H1 (cell line): Measurements from ENCODE around the gene PRR5. TPM values are rescaled to one million over a fixed set of nuclear protein-coding genes. Genes with fewer than 3 reads are reported as not detected.

ENCODE experiments used
- CTCF ChIA-PET: fragments of 300-600 bp; sonication (Branson Sonifier 250); formaldehyde crosslinking; loops from one replicate; lab custom pipeline; 2021; ENCODE audit not compliant: partially characterized antibody; lab: Charles Lee
- POLR2A ChIA-PET: fragments of 300-600 bp; sonication (Branson Sonifier 250); formaldehyde crosslinking; loops from one replicate; lab custom pipeline; 2021; ENCODE audit warnings: inconsistent platforms; ENCODE audit not compliant: partially characterized antibody; lab: Charles Lee
- DNase-seq, 2 experiments: peaks; one replicate each; pipeline versions ENCODE4 v3.0.0 to v3.0.0-alpha.2; 2010 to 2022; ENCODE audit warnings: low spot score in 2 of 2, low read depth in 1 of 2, mixed read lengths in 1 of 2
- FAIRE-seq: peaks from 2 replicates; lab custom pipeline; 2011; peaks lifted over from hg19 to GRCh38; lab: Jason Lieb, UNC
- H2AFZ ChIP-seq: 2 replicates; pipeline ENCODE4 v1.8.1; 2012; ENCODE audit warnings: low read length, inconsistent platforms
- H2AK5ac ChIP-seq: 2 replicates; pipeline ENCODE4 v1.6.1; 2013; ENCODE audit warnings: low read depth, low read length
- H2BK120ac ChIP-seq: replicated peaks from 2 replicates; pipeline ENCODE3; 2013; ENCODE audit warnings: low read depth, low read length, inconsistent platforms
- H2BK12ac ChIP-seq: 2 replicates; pipeline ENCODE4 v1.6.1; 2013; ENCODE audit warnings: low read depth, low read length
- H2BK15ac ChIP-seq: 2 replicates; pipeline ENCODE4 v1.6.1; 2013; ENCODE audit warnings: low read length
- H2BK20ac ChIP-seq: 2 replicates; pipeline ENCODE4 v1.6.1; 2013; ENCODE audit warnings: low read length
- H2BK5ac ChIP-seq: 2 replicates; pipeline ENCODE4 v1.6.1; 2013; ENCODE audit warnings: low read depth, low read length
- H3K14ac ChIP-seq: 2 replicates; pipeline ENCODE4 v1.6.1; 2013; ENCODE audit warnings: inconsistent platforms; ENCODE audit not compliant: insufficient read length
- H3K18ac ChIP-seq: 2 replicates; pipeline ENCODE4 v1.6.1; 2013; ENCODE audit warnings: low read length; ENCODE audit errors: extremely low read depth
- H3K23ac ChIP-seq: 2 replicates; pipeline ENCODE4 v1.6.1; 2013; ENCODE audit warnings: inconsistent platforms; ENCODE audit not compliant: insufficient read length
- H3K23me2 ChIP-seq: 2 replicates; pipeline ENCODE4 v1.6.1; 2013; ENCODE audit warnings: low read depth, low read length
- H3K27ac ChIP-seq: 2 replicates; pipeline ENCODE4 v1.6.1; 2011; ENCODE audit warnings: low read depth, low read length, inconsistent platforms
- H3K27me3 ChIP-seq, 4 experiments: replicated peaks in 1 of 4; 1 replicate in 1 of 4; 2 replicates in 3 of 4; pipeline versions ENCODE4 v1.6.1 to v1.8.1; 2011 to 2013; ENCODE audit warnings: low read length in 3 of 4, mild to moderate bottlenecking in 3 of 4, inconsistent platforms in 2 of 4, mixed read lengths in 2 of 4, moderate library complexity in 1 of 4; ENCODE audit not compliant: control insufficient read depth in 3 of 4, insufficient read depth in 3 of 4; ENCODE audit errors: extremely low read depth in 1 of 4
- H3K36me3 ChIP-seq, 4 experiments: 2 replicates each; pipeline versions ENCODE4 v1.6.1 to v1.8.1; 2011 to 2013; ENCODE audit warnings: mild to moderate bottlenecking in 4 of 4, low read length in 3 of 4, moderate library complexity in 2 of 4, control low read depth in 1 of 4, inconsistent platforms in 1 of 4; ENCODE audit not compliant: insufficient read depth in 4 of 4, control insufficient read depth in 2 of 4
- H3K4ac ChIP-seq: replicated peaks from 2 replicates; pipeline ENCODE3; 2013; ENCODE audit warnings: low read length, low read depth, mixed read lengths, inconsistent platforms; ENCODE audit not compliant: insufficient read length
- H3K4me1 ChIP-seq, 4 experiments: replicated peaks in 1 of 4; 1 replicate in 1 of 4; 2 replicates in 3 of 4; pipeline versions ENCODE4 v1.6.1 to v1.8.1; 2011 to 2013; ENCODE audit warnings: low read length in 3 of 4, inconsistent platforms in 2 of 4, mixed read lengths in 1 of 4; ENCODE audit not compliant: insufficient read depth in 4 of 4, control insufficient read depth in 3 of 4
- H3K4me2 ChIP-seq, 2 experiments: 2 replicates each; pipeline versions ENCODE4 v1.6.1 to v1.8.1; 2011 to 2013; ENCODE audit warnings: low read depth in 2 of 2, low read length in 2 of 2, control low read depth in 1 of 2, inconsistent platforms in 1 of 2, mild to moderate bottlenecking in 1 of 2; ENCODE audit not compliant: insufficient read depth in 1 of 2
- H3K4me3 ChIP-seq, 4 experiments: fragments of 200-600, 300-600 bp in 1 of 4; sonication (generic), shearing (Covaris generic), sonication (Bioruptor Twin) in 1 of 4; 2 replicates each; pipeline versions ENCODE4 v1.5.1 to v1.8.1; 2011 to 2016; ENCODE audit warnings: low read length in 4 of 4, low read depth in 3 of 4, control low read depth in 2 of 4, inconsistent platforms in 2 of 4, mild to moderate bottlenecking in 2 of 4, mixed read lengths in 1 of 4, moderate library complexity in 1 of 4; ENCODE audit not compliant: insufficient read depth in 2 of 4; ENCODE audit errors: extremely low read depth in 1 of 4
- H3K56ac ChIP-seq: replicated peaks from 2 replicates; pipeline ENCODE3; 2013; ENCODE audit warnings: low read depth, mild to moderate bottlenecking, mixed read lengths, low read length, inconsistent platforms; ENCODE audit not compliant: insufficient read length
- H3K79me1 ChIP-seq: 2 replicates; pipeline ENCODE4 v1.6.1; 2013; ENCODE audit warnings: low read depth, low read length, control low read depth
- H3K79me2 ChIP-seq, 2 experiments: 2 replicates each; pipeline versions ENCODE4 v1.6.1 to v1.8.1; 2012 to 2013; ENCODE audit warnings: low read length in 2 of 2, mild to moderate bottlenecking in 2 of 2, inconsistent platforms in 1 of 2; ENCODE audit not compliant: insufficient read depth in 2 of 2, control insufficient read depth in 1 of 2
- H3K9ac ChIP-seq, 4 experiments: replicated peaks in 1 of 4; 1 replicate in 1 of 4; 2 replicates in 3 of 4; pipeline versions ENCODE4 v1.6.1 to v1.8.1; 2011 to 2013; ENCODE audit warnings: low read depth in 3 of 4, low read length in 3 of 4, control low read depth in 2 of 4, mild to moderate bottlenecking in 2 of 4, moderate library complexity in 2 of 4, inconsistent platforms in 1 of 4; ENCODE audit errors: extremely low read depth in 1 of 4
- H3K9me3 ChIP-seq, 2 experiments: 2 replicates each; pipeline versions ENCODE4 v1.6.1 to v1.8.1; 2012 to 2013; ENCODE audit warnings: mild to moderate bottlenecking in 2 of 2, moderate library complexity in 2 of 2, control low read depth in 1 of 2, inconsistent platforms in 1 of 2, low read depth in 1 of 2, low read length in 1 of 2, mixed read lengths in 1 of 2; ENCODE audit not compliant: insufficient read depth in 2 of 2
- H4K20me1 ChIP-seq, 2 experiments: replicated peaks in 1 of 2; 2 replicates each; pipeline versions ENCODE3 to v1.8.1; 2011 to 2013; ENCODE audit warnings: inconsistent platforms in 2 of 2, low read length in 2 of 2, mild to moderate bottlenecking in 1 of 2; ENCODE audit not compliant: insufficient read depth in 2 of 2, control insufficient read depth in 1 of 2
- H4K5ac ChIP-seq: 2 replicates; pipeline ENCODE4 v1.6.1; 2013; ENCODE audit warnings: low read length, low read depth, mixed read lengths, inconsistent platforms; ENCODE audit not compliant: insufficient read length
- H4K8ac ChIP-seq: 2 replicates; pipeline ENCODE4 v1.8.0; 2013; ENCODE audit warnings: mild to moderate bottlenecking, moderate library complexity, low read length, inconsistent platforms; ENCODE audit not compliant: insufficient read depth; ENCODE audit errors: extremely low read depth
- H4K91ac ChIP-seq: replicated peaks from 2 replicates; pipeline ENCODE3; 2013; ENCODE audit warnings: low read length, mixed read lengths, inconsistent platforms; ENCODE audit not compliant: insufficient read length
- ASH2L ChIP-seq: fragments of 200-600, 300-600 bp; sonication (generic); IDR thresholded peaks from one replicate; pipeline ENCODE4 v1.7.1; 2017; ENCODE audit warnings: low read length
- BACH1 ChIP-seq: IDR thresholded peaks from 2 replicates; pipeline ENCODE4 v1.6.1; 2012; ENCODE audit warnings: low read length, improper control_type of control experiment
- CBX8 ChIP-seq: fragments of 300-800, 300-1000 bp; sonication (generic); IDR thresholded peaks from 2 replicates; pipeline ENCODE4 v1.7.1; 2016; ENCODE audit warnings: low read depth, low read length, borderline replicate concordance
- EGR1 ChIP-seq: IDR thresholded peaks from 2 replicates; pipeline ENCODE4 v1.6.1; 2011; ENCODE audit warnings: low read depth, low read length, borderline replicate concordance
- HDAC2 ChIP-seq, 2 experiments: fragments of 300-600 bp in 1 of 2; sonication (generic) in 1 of 2; IDR thresholded peaks; 2 replicates each; pipeline ENCODE4 v1.6.1; 2011 to 2012; ENCODE audit warnings: low read depth in 2 of 2, low read length in 2 of 2, mild to moderate bottlenecking in 2 of 2, moderate library complexity in 2 of 2, borderline replicate concordance in 1 of 2, inconsistent platforms in 1 of 2
- HDAC6 ChIP-seq: IDR thresholded peaks from one replicate; pipeline ENCODE4 v1.7.1; 2012; ENCODE audit warnings: low read depth, mild to moderate bottlenecking, inconsistent platforms, low read length, moderate library complexity
- KDM1A ChIP-seq: fragments of 200-600, 300-600 bp; sonication (generic); IDR thresholded peaks from 2 replicates; pipeline ENCODE4 v1.7.1; 2016; ENCODE audit warnings: mild to moderate bottlenecking, low read length, borderline replicate concordance
- NRF1 ChIP-seq: IDR thresholded peaks from 2 replicates; pipeline ENCODE4 v1.6.1; 2011; ENCODE audit warnings: mild to moderate bottlenecking, low read depth, low read length, improper control_type of control experiment
- RFX5 ChIP-seq: IDR thresholded peaks from 2 replicates; pipeline ENCODE4 v1.6.1; 2011; ENCODE audit warnings: low read depth, low read length, improper control_type of control experiment, borderline replicate concordance
- SP4 ChIP-seq: IDR thresholded peaks from 2 replicates; pipeline ENCODE4 v1.6.1; 2012; ENCODE audit warnings: low read length, inconsistent platforms
- TBP ChIP-seq: IDR thresholded peaks from 2 replicates; pipeline ENCODE4 v1.6.1; 2011; ENCODE audit warnings: low read depth, low read length, improper control_type of control experiment
- ZNF274 ChIP-seq: IDR thresholded peaks from 2 replicates; pipeline ENCODE4 v1.7.0; 2012; ENCODE audit warnings: low read length, borderline replicate concordance; ENCODE audit errors: extremely low read depth
- WGBS, 2 experiments: shearing (Covaris generic) in 1 of 2; methylation state at CpG; one replicate each; pipeline versions ENCODE4 v1.1.6 to v1.1.7; 2013 to 2015; ENCODE audit warnings: low lambda C conversion rate in 2 of 2, mixed read lengths in 2 of 2, inconsistent platforms in 1 of 2, low coverage in 1 of 2, missing lambda C conversion rate in 1 of 2; ENCODE audit not compliant: insufficient replicate concordance in 2 of 2, insufficient coverage in 1 of 2, insufficient read length in 1 of 2; ENCODE audit errors: extremely low coverage in 1 of 2, missing lambda C conversion rate in 1 of 2; 5-methylcytosine and 5-hydroxymethylcytosine counted together
- polyA plus RNA-seq, 7 experiments: library from polyadenylated mRNA; depleted of rRNA in 3 of 7; stranded (reverse) in 5 of 7; unstranded in 2 of 7; fragments of >200 nt in 5 of 7; fragments of 200-250 nt in 2 of 7; gene quantifications; 1 replicate in 5 of 7; 2 replicates in 1 of 7; 4 replicates in 1 of 7; pipeline versions ENCODE4 v1.2.1 to v1.2.3, GENCODE V29; 2011 to 2013; ENCODE audit warnings: missing spikeins in 2 of 7, mixed read lengths in 2 of 7
- total RNA-seq: library from RNA; stranded (reverse); fragmentation: NEBNext Ultra II Directional; extraction: Animal tissue kit (Norgen Biotek cat#: 25700); gene quantifications from 2 replicates; pipeline ENCODE4 v1.2.1, GENCODE V29; 2021

PRR5 gene
- total and polyA plus RNA-seq, 2 of the 8 experiments (the other 6 are each of a cell fraction or from before 2014, with no cell fraction given) = 16.5 to 25.7 TPM

GRCh38 chr22:44663256-44663999 lies 38.6 kb upstream of the PRR5 start:
- CTCF ChIA-PET = interaction anchor here (1.0 to 3.6 kb wide), 2 partner anchors 21 to 98 kb away, joined by 3 to 12 read pairs; no protein-coding TSS in a partner anchor
- Histone ChIP-seq H2BK120ac (no peak overlapping the region), H3K79me1 (no peaks in the 10 kb centered on the region), H3K18ac (no peak overlapping the region), H4K5ac (no peak overlapping the region), H2BK5ac (no peak overlapping the region), H2BK15ac (no peak overlapping the region), H2BK12ac (no peak overlapping the region), H4K20me1 (no peaks in the 10 kb centered on the region), H3K9me3 (peaks cover 0 to 2% of the 10 kb centered on the region in 2 experiments; a peak in 1 of 4 replicates), H3K4me1 (peaks cover 4 to 13% (median 10%) of the 10 kb centered on the region in 4 experiments), H2AK5ac (no peak overlapping the region), H3K23ac (no peak overlapping the region), H4K91ac (no peak overlapping the region), H2BK20ac (no peak overlapping the region), H3K27ac (no peak overlapping the region), H3K23me2 (peaks cover 5% of the 10 kb centered on the region), H3K79me2 (no peaks in the 10 kb centered on the region), H3K36me3 (no peaks in the 10 kb centered on the region), H3K27me3 (peaks cover 0 to 7% (median 5%) of the 10 kb centered on the region in 4 experiments; a peak in 2 of 7 replicates), H3K14ac (no peak overlapping the region), H4K8ac (no peak overlapping the region), H3K56ac (no peak overlapping the region), H3K9ac (no peak overlapping the region), H3K4ac (no peak overlapping the region), H2AFZ (no peak overlapping the region), H3K4me2 (no peak overlapping the region), H3K4me3 (no peak overlapping the region)
- TF ChIP-seq NRF1 = no peak
- TF ChIP-seq HDAC6 = no peak
- TF ChIP-seq HDAC2 (IDR thresholded peaks at IDR 0.05; ENCODE audit: borderline replicate concordance in 1 of 2, low read depth in 2 of 2, low read length in 2 of 2) = no peak
- no peak for TF ChIP-seq RFX5
- no peak for TF ChIP-seq TBP
- no peak for TF ChIP-seq CBX8
- TF ChIP-seq EGR1 = no peak
- no peak for TF ChIP-seq ZNF274
- TF ChIP-seq KDM1A = no peak
- TF ChIP-seq ASH2L = no peak
- TF ChIP-seq BACH1 = no peak
- TF ChIP-seq SP4 = no peak
- no peak for DNase-seq
- POLR2A ChIA-PET = no interaction called here
- no peak for FAIRE-seq
- 81% methylated on average over 5 of the region's 5 CpGs; no CpG with 5 or more reads in 1 of the 2 experiments for WGBS, 2 experiments
